ENCODE data around the gene KCNMB1.

Gene KCNMB1

DNA sequence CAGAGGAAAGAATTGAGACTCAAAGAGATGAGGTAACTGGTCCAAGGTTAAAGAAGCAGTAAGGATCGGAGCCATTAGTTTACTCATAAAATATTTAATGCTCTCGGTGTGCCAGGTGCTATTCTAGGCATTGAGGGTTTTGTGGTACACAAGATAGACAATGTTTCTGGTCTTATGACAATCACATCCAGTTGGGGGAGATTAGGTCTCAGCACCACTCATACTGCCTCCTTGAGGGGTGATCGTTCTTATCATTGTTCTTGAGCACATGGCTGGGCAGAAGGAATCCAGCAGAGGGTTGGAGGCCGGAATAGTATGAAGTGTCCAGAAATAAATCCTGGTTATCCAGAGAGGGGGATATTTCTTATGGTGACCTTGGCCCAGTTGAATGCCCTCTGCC lies 50.9 kb downstream of the KCNMB1 start:
- Histone ChIP-seq H3K27me3 (ENCODE audit: low read depth, low read length) (no peaks in the 10 kb centered on the region), H3K27ac (ENCODE audit: low read length) (no peak overlapping the region), H3K9me3 (ENCODE audit: control insufficient read depth in 1 of 2, low read length in 2 of 2) (no peaks in the 10 kb centered on the region), H3K36me3 (ENCODE audit: control insufficient read depth in 1 of 2, insufficient read depth in 2 of 2, low read length in 2 of 2) (no peaks in the 10 kb centered on the region), H3K4me3 (ENCODE audit: low read depth in 1 of 2, low read length in 2 of 2) (no peak overlapping the region), H3K4me1 (ENCODE audit: control insufficient read depth in 1 of 2, insufficient read depth in 2 of 2, low read length in 2 of 2) (no peaks in the 10 kb centered on the region)

DNA sequence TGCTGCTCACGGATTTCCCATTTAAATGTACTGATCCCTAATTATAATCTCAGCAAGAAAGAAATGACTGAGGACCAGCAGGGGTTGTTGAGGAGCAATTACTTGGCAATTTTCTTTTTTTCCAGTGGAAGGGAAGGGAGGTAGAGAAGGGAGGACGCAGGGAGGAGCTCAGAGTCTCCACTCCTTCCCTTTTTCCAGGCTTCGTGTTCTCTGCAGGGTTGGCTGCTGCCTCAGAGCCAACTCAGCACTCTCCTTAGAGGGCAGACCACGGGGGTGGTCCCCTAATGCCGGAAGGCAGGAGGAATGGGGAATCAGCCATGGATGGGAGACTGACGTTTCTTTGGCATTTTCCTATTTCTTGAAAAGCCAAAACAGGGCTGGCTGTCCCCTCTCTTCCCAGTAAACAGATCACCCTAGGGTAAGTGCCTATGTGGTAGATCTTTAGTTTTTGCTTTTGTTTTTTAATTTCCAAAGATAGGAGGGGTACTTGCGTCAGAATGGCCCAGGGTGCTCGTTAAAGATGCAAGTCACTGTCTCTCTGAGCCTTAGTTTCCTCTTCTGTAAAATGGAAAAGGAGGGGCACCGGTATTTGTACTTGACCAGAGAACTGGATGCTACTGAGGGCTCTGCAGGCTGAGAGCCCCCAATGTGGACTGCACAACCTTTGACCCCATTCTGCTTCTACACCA lies 52.0 kb downstream of the KCNMB1 start:
- Histone ChIP-seq H3K9me3 (ENCODE audit: control insufficient read depth in 1 of 2, low read length in 2 of 2) (no peaks in the 10 kb centered on the region), H3K27me3 (ENCODE audit: low read depth, low read length) (no peaks in the 10 kb centered on the region), H3K4me3 (ENCODE audit: low read depth in 1 of 2, low read length in 2 of 2) (no peak overlapping the region), H3K36me3 (ENCODE audit: control insufficient read depth in 1 of 2, insufficient read depth in 2 of 2, low read length in 2 of 2) (no peaks in the 10 kb centered on the region), H3K27ac (ENCODE audit: low read length) (no peak overlapping the region), H3K4me1 (ENCODE audit: control insufficient read depth in 1 of 2, insufficient read depth in 2 of 2, low read length in 2 of 2) (no peaks in the 10 kb centered on the region)

DNA sequence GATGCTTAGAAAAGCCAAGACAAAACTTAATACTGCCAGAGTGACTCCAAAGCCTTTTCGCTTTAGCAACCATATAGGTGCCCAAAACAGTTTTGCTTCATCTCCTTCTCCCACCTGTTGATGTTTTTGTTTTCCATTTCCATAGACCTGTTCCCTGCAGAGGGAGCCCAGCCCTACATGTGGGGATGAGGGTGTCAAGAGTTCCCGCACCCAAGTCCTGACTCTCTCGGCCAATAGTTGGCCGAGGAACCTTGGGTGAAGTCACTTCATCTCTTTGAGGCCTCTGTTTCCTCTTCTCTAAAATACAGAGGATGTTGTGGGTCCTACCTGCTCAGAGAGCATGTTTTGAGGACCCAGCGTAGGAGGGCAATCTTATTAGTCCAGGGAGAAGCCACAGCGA lies 53.1 kb downstream of the KCNMB1 start:
- Histone ChIP-seq H3K27ac (ENCODE audit: low read length) (no peak overlapping the region), H3K9me3 (ENCODE audit: control insufficient read depth in 1 of 2, low read length in 2 of 2) (no peaks in the 10 kb centered on the region), H3K4me3 (ENCODE audit: low read depth in 1 of 2, low read length in 2 of 2) (no peak overlapping the region), H3K36me3 (ENCODE audit: control insufficient read depth in 1 of 2, insufficient read depth in 2 of 2, low read length in 2 of 2) (no peaks in the 10 kb centered on the region), H3K27me3 (ENCODE audit: low read depth, low read length) (no peaks in the 10 kb centered on the region), H3K4me1 (ENCODE audit: control insufficient read depth in 1 of 2, insufficient read depth in 2 of 2, low read length in 2 of 2) (peaks cover 0 to 6% of the 10 kb centered on the region in 2 donors)

DNA sequence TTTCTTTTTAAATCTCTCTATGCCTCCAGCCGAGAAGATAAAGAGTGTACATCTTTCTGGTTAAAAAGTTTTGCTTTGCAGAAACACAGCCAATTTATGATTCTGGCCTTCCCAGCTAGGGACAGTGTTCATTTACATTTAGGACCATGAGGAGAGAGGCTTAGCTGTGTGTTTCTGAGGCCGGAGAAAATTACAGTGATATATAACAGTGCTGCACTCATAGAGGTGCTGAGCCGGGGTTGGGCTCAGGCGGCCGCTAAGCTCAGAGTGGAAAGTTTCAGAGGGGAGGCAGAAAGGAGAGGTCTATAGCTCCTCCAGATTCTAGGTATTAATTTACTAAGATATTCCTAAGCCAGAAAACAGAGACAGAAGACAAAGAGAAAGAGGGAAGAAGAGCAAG lies 54.5 kb downstream of the KCNMB1 start:
- Histone ChIP-seq H3K4me1 (ENCODE audit: control insufficient read depth in 1 of 2, insufficient read depth in 2 of 2, low read length in 2 of 2) (peaks cover 0 to 13% of the 10 kb centered on the region in 2 donors), H3K27ac (ENCODE audit: low read length) (no peak overlapping the region)

DNA sequence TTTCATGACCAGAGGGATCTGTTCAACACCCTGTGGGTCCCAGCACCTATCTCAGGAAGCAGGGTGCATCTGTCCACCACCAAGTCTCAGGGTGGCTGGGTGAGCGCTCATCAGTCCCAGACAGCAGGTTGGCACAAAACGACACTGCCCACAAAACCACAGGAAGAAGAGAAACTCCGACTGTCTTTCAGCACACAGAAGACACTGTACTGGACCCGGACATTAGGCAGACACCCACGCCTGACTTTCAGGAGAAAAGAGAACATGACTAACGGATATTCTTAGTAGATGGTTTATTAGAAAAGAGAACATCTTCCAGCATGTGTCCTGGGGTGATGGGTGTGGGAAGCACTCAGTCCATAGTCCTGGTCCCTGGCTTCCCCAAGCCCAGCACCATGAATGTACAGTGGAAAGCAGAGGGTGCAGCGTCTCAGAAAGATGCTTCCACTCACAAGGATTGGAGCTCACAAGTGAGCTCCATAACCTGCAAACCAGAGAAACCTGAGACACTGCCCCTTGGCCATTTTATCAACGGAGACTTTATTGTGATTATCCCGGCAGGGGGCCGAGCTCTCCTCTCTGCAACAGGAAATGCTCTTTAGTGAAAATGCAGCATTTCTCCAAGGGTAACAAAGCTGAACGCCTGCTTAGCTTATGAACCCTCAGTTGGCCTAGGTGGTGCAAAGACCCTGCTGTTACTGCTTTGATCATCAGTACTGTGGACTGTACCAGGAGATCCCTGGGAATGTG lies 55.8 kb downstream of the KCNMB1 start:
- Histone ChIP-seq H3K27ac (ENCODE audit: low read length) (peak overlapping the region; percentile 41), H3K36me3 (ENCODE audit: control insufficient read depth in 1 of 2, insufficient read depth in 2 of 2, low read length in 2 of 2) (no peaks in the 10 kb centered on the region), H3K4me1 (ENCODE audit: control insufficient read depth in 1 of 2, insufficient read depth in 2 of 2, low read length in 2 of 2) (peaks cover 0 to 13% of the 10 kb centered on the region in 2 donors), H3K9me3 (ENCODE audit: control insufficient read depth in 1 of 2, low read length in 2 of 2) (no peaks in the 10 kb centered on the region), H3K27me3 (ENCODE audit: low read depth, low read length) (no peaks in the 10 kb centered on the region), H3K4me3 (ENCODE audit: low read depth in 1 of 2, low read length in 2 of 2) (no peak overlapping the region)

More for the DNA sequence above, 54.5 kb downstream of the KCNMB1 start:
- no peaks in the 10 kb centered on the region for H3K36me3 ChIP-seq (ENCODE audit: control insufficient read depth in 1 of 2, insufficient read depth in 2 of 2, low read length in 2 of 2)
- no peaks in the 10 kb centered on the region for H3K27me3 ChIP-seq (ENCODE audit: low read depth, low read length)
- H3K4me3 ChIP-seq (ENCODE audit: low read depth in 1 of 2, low read length in 2 of 2): no peak overlapping the region
- H3K9me3 ChIP-seq (ENCODE audit: control insufficient read depth in 1 of 2, low read length in 2 of 2): no peaks in the 10 kb centered on the region

DNA sequence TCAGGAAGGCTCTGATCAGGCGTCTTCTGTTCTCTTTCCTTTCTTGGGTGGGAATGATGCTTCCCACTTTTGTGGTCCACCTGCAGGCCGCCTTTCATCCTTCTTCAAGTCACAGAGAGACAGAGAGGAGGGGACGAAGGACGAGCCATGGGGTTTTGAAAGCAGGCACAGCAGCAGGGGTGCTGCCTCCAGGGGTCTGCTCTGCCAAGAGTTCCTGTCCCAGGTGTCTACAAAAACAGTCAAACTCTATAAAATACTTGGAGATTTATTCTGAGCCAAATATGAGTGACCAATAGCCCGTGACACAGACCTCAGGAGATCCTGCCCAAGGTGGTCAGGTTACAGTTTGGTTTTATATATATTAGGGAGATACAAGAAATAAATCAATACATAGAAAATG lies 57.1 kb downstream of the KCNMB1 start:
- H3K9me3 ChIP-seq (ENCODE audit: control insufficient read depth in 1 of 2, low read length in 2 of 2): no peaks in the 10 kb centered on the region
- peaks cover 0 to 13% of the 10 kb centered on the region in 2 donors for H3K4me1 ChIP-seq (ENCODE audit: control insufficient read depth in 1 of 2, insufficient read depth in 2 of 2, low read length in 2 of 2)
- no peaks in the 10 kb centered on the region for H3K27me3 ChIP-seq (ENCODE audit: low read depth, low read length)
- no peaks in the 10 kb centered on the region for H3K36me3 ChIP-seq (ENCODE audit: control insufficient read depth in 1 of 2, insufficient read depth in 2 of 2, low read length in 2 of 2)
- peak overlapping the region; percentile 60 for H3K27ac ChIP-seq (ENCODE audit: low read length)
- H3K4me3 ChIP-seq (ENCODE audit: low read depth in 1 of 2, low read length in 2 of 2): no peak overlapping the region

DNA sequence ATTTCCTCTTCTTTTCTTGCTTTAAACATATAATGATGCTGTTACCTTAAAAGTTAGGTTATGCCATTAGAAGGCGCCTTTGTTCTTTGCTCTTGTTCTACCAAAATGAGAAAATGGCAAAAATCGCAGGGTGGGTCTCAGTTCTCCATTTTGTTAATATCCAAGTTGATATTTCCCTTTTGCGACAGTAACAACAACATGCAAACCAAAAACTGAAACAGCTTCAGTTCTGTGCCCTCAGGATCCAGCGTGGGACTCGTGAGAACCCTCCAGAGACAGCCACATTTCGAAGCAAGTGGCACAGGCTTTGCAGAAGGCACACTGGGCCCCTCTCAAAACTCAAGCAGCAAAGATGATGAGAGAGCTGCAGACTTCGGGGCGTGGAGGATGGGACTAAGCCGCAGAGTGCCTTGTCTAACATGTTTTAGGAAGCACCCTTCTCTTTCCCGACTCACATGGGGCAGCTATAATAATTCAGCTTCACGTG lies 58.6 kb downstream of the KCNMB1 start:
- Histone ChIP-seq H3K27me3 (ENCODE audit: low read depth, low read length) (no peaks in the 10 kb centered on the region), H3K36me3 (ENCODE audit: control insufficient read depth in 1 of 2, insufficient read depth in 2 of 2, low read length in 2 of 2) (no peaks in the 10 kb centered on the region), H3K27ac (ENCODE audit: low read length) (peak overlapping the region; percentile 57), H3K4me1 (ENCODE audit: control insufficient read depth in 1 of 2, insufficient read depth in 2 of 2, low read length in 2 of 2) (peaks cover 0 to 13% of the 10 kb centered on the region in 2 donors), H3K4me3 (ENCODE audit: low read depth in 1 of 2, low read length in 2 of 2) (no peak overlapping the region), H3K9me3 (ENCODE audit: control insufficient read depth in 1 of 2, low read length in 2 of 2) (no peaks in the 10 kb centered on the region)

DNA sequence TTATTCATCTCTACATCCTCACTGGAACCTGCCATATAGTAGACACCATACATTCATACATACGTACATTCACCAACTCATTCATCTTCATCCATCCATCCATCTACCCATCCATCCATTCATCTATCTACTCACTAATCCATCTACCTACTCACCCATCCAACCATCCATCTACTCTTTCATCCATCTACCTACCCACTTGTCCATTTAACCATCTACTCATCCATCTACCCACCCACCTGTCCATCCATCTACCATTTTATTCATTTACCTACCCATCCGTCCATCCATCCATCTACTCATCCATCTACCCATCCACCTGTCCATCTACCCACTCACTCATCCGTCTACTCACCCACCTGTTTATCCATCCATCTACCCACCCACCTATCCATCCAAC lies 59.6 kb downstream of the KCNMB1 start:
- H3K4me3 ChIP-seq (ENCODE audit: low read depth in 1 of 2, low read length in 2 of 2): no peak overlapping the region
- no peak overlapping the region for H3K27ac ChIP-seq (ENCODE audit: low read length)
- peaks cover 0 to 13% of the 10 kb centered on the region in 2 donors for H3K4me1 ChIP-seq (ENCODE audit: control insufficient read depth in 1 of 2, insufficient read depth in 2 of 2, low read length in 2 of 2)
- H3K36me3 ChIP-seq (ENCODE audit: control insufficient read depth in 1 of 2, insufficient read depth in 2 of 2, low read length in 2 of 2): no peaks in the 10 kb centered on the region
- no peaks in the 10 kb centered on the region for H3K9me3 ChIP-seq (ENCODE audit: control insufficient read depth in 1 of 2, low read length in 2 of 2)
- H3K27me3 ChIP-seq (ENCODE audit: low read depth, low read length): no peaks in the 10 kb centered on the region

DNA sequence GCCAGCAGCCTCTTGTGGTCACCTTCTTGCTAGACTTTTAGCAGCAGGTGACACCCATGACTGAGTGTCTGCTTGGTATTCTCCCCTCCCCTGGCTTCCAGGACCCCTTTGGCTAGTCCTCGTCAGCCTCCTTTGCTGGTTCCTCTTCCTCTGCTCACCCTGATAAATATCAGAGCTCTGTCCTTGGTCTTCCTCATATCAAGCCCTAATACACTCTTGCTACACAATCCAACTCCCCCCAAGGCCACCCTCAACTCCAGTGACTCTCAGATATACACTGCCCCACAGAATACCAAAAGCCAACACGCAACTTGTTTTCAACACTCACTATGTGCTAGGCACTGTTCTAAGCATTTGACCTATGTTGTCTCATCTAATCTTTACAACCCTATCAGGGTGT lies 61.3 kb downstream of the KCNMB1 start:
- H3K9me3 ChIP-seq (ENCODE audit: control insufficient read depth in 1 of 2, low read length in 2 of 2): no peaks in the 10 kb centered on the region
- no peaks in the 10 kb centered on the region for H3K36me3 ChIP-seq (ENCODE audit: control insufficient read depth in 1 of 2, insufficient read depth in 2 of 2, low read length in 2 of 2)
- no peak overlapping the region for H3K27ac ChIP-seq (ENCODE audit: low read length)
- no peaks in the 10 kb centered on the region for H3K27me3 ChIP-seq (ENCODE audit: low read depth, low read length)
- peaks cover 0 to 13% of the 10 kb centered on the region in 2 donors for H3K4me1 ChIP-seq (ENCODE audit: control insufficient read depth in 1 of 2, insufficient read depth in 2 of 2, low read length in 2 of 2)
- H3K4me3 ChIP-seq (ENCODE audit: low read depth in 1 of 2, low read length in 2 of 2): no peak overlapping the region

DNA sequence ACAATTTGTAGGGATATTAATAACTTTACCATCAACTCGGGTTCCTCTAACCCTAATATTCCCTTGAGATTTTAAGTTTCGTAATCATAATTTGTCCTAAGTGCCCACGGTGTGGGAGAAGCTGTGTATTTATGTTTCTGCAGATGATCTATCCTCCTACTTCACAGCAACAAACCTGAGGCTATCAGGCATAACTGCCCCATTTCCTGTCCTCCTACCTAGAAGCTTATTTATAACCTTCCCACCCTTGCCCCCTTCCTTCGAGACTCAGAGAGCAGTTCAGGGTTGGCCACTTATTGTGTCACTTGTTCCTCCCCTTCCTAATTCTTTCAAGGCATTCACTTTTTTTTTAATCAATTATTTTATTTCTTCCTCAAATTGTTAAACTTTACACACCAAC lies 62.0 kb downstream of the KCNMB1 start:
- H3K9me3 ChIP-seq (ENCODE audit: control insufficient read depth in 1 of 2, low read length in 2 of 2): no peaks in the 10 kb centered on the region
- no peak overlapping the region for H3K4me3 ChIP-seq (ENCODE audit: low read depth in 1 of 2, low read length in 2 of 2)
- H3K27me3 ChIP-seq (ENCODE audit: low read depth, low read length): no peaks in the 10 kb centered on the region
- no peaks in the 10 kb centered on the region for H3K36me3 ChIP-seq (ENCODE audit: control insufficient read depth in 1 of 2, insufficient read depth in 2 of 2, low read length in 2 of 2)
- H3K4me1 ChIP-seq (ENCODE audit: control insufficient read depth in 1 of 2, insufficient read depth in 2 of 2, low read length in 2 of 2): peaks cover 0 to 13% of the 10 kb centered on the region in 2 donors
- H3K27ac ChIP-seq (ENCODE audit: low read length): no peak overlapping the region

Data from muscle layer of duodenum (tissue), 2 donors.